Caco-2 (cell line): ENCODE measurements around the gene UFSP1. TPM values are rescaled to one million over a fixed set of nuclear protein-coding genes. Genes with fewer than 3 reads are reported as not detected.

ENCODE experiments used
- BruUV-seq: library from RNA; stranded (reverse); fragments of 400-500 nt; replicated peaks from 2 replicates; lab custom pipeline; 2021; lab: Mats Ljungman, UMichigan
- CTCF ChIA-PET: fragments of 300-600 bp; sonication (Branson Sonifier 250); formaldehyde crosslinking; loops from one replicate; lab custom pipeline; 2022; ENCODE audit warnings: antibody characterized with exemption; lab: Charles Lee
- POLR2A ChIA-PET: fragments of 300-600 bp; sonication (Branson Sonifier 250); formaldehyde crosslinking; loops from one replicate; lab custom pipeline; 2022; ENCODE audit warnings: antibody characterized with exemption; lab: Charles Lee
- DNase-seq, 2 experiments: peaks; one replicate each; pipeline versions ENCODE4 v3.0.0 to v3.0.0-alpha.2; 2020 to 2022
- H3K27me3 ChIP-seq: replicated peaks from 2 replicates; pipeline ENCODE4 v1.6.0; 2011; ENCODE audit warnings: low read length; ENCODE audit not compliant: control insufficient read depth, insufficient read depth
- H3K36me3 ChIP-seq: 2 replicates; pipeline ENCODE4 v1.5.1; 2011; ENCODE audit warnings: low read length; ENCODE audit not compliant: control insufficient read depth, insufficient read depth
- H3K4me1 ChIP-seq: fragments of 250-450 bp; sonication (Bioruptor Pico); 2 replicates; pipeline ENCODE4 v1.5.1; 2020; ENCODE audit warnings: mild to moderate bottlenecking
- H3K4me3 ChIP-seq: 2 replicates; pipeline ENCODE4 v1.5.1; 2011; ENCODE audit warnings: low read depth, mild to moderate bottlenecking, control low read depth, low read length
- H3K9me3 ChIP-seq: fragments of 250-450 bp; sonication (Bioruptor Pico); 2 replicates; pipeline ENCODE4 v1.5.1; 2020; ENCODE audit warnings: mild to moderate bottlenecking, moderate library complexity
- H3K27ac Mint-ChIP-seq: one replicate; pipeline ENCODE4 v1.8.0; 2022; ENCODE audit warnings: mixed read lengths; ENCODE audit not compliant: unreplicated experiment
- H3K27me3 Mint-ChIP-seq: one replicate; pipeline ENCODE4 v1.8.0; 2022; ENCODE audit warnings: mixed read lengths; ENCODE audit not compliant: insufficient read depth, unreplicated experiment
- H3K36me3 Mint-ChIP-seq: one replicate; pipeline ENCODE4 v1.8.0; 2022; ENCODE audit warnings: mild to moderate bottlenecking, mixed read lengths; ENCODE audit not compliant: insufficient read depth, unreplicated experiment
- H3K4me1 Mint-ChIP-seq: one replicate; pipeline ENCODE4 v1.8.0; 2022; ENCODE audit warnings: low read depth, mixed read lengths; ENCODE audit not compliant: unreplicated experiment
- H3K4me3 Mint-ChIP-seq: one replicate; pipeline ENCODE4 v1.8.0; 2022; ENCODE audit warnings: mild to moderate bottlenecking, moderate library complexity, mixed read lengths; ENCODE audit not compliant: unreplicated experiment
- H3K9me3 Mint-ChIP-seq: one replicate; pipeline ENCODE4 v1.8.0; 2022; ENCODE audit warnings: mixed read lengths; ENCODE audit not compliant: unreplicated experiment
- CTCF ChIP-seq, 2 experiments: fragments of 200-600 bp in 1 of 2; IDR thresholded peaks; 1 replicate in 1 of 2; 2 replicates in 1 of 2; pipeline versions ENCODE4 v1.5.1 to v1.8.0; 2011 to 2022; ENCODE audit warnings: antibody characterized with exemption in 1 of 2, control low read depth in 1 of 2, inconsistent platforms in 1 of 2, low read depth in 1 of 2, low read length in 1 of 2, mild to moderate bottlenecking in 1 of 2, moderate library complexity in 1 of 2; ENCODE audit not compliant: insufficient read depth in 1 of 2, severe bottlenecking in 1 of 2, unreplicated experiment in 1 of 2
- intact Hi-C: fragments of 100-400 bp; cut with micrococcal nuclease; formaldehyde crosslinking; loops from one replicate; pipeline ENCODE4 v1.10.0; 2022; ENCODE audit not compliant: unreplicated experiment
- microRNA-seq: library from miRNA; unstranded; fragments of <30 nt; microRNA quantifications from one replicate; pipeline ENCODE4 v1.2.0, GENCODE V29; 2022
- total RNA-seq: library from RNA; stranded (reverse); gene quantifications from 2 replicates; pipeline ENCODE4 v1.2.3, GENCODE V29; 2022

Gene UFSP1
- total RNA-seq, 1 experiment from 2014 or later = 4.6 TPM

GRCh38 chr7:100840470-100841100, 48.9 kb downstream of the UFSP1 start:
- Mint-ChIP-seq H3K4me1 (peaks cover 20% of the 10 kb centered on the region), H3K27ac (no peak overlapping the region), H3K36me3 (peaks cover 5% of the 10 kb centered on the region), H3K9me3 (no peaks in the 10 kb centered on the region), H3K4me3 (no peak overlapping the region), H3K27me3 (no peaks in the 10 kb centered on the region)
- no peaks in the 10 kb centered on the region for H3K9me3 ChIP-seq
- H3K4me1 ChIP-seq = peaks cover 10% of the 10 kb centered on the region
- no peak for TF ChIP-seq CTCF (IDR thresholded peaks at IDR 0.05; ENCODE audit: insufficient read depth in 1 of 2, low read depth in 1 of 2, low read length in 1 of 2, severe bottlenecking in 1 of 2, unreplicated experiment in 1 of 2)
- no peaks in the 10 kb centered on the region for H3K27me3 ChIP-seq
- no peak for DNase-seq
- intact Hi-C loops = no loop called here
- no TSS peak for BruUV-seq
- CTCF ChIA-PET = interaction anchor here (0.7 kb wide), 1 partner anchor 1563 kb away, joined by 4 read pairs; no protein-coding TSS in a partner anchor
- no peak overlapping the region for H3K4me3 ChIP-seq
- H3K36me3 ChIP-seq = no peaks in the 10 kb centered on the region
- POLR2A ChIA-PET = no interaction called here

- Histone ChIP-seq H3K36me3 (no peaks in the 10 kb centered on the region), H3K4me3 (no peak overlapping the region), H3K9me3 (no peaks in the 10 kb centered on the region), H3K27me3 (no peaks in the 10 kb centered on the region), H3K4me1 (peaks cover 10% of the 10 kb centered on the region)
- no peak for DNase-seq
- ChIA-PET POLR2A (no interaction called here), CTCF (no interaction called here)
- Mint-ChIP-seq H3K36me3 (peaks cover 5% of the 10 kb centered on the region), H3K27ac (no peak overlapping the region), H3K9me3 (no peaks in the 10 kb centered on the region), H3K4me3 (no peak overlapping the region), H3K4me1 (peaks cover 26% of the 10 kb centered on the region), H3K27me3 (no peaks in the 10 kb centered on the region)
- BruUV-seq = no TSS peak
- intact Hi-C loops = no loop called here
- TF ChIP-seq CTCF (IDR thresholded peaks at IDR 0.05; ENCODE audit: insufficient read depth in 1 of 2, low read depth in 1 of 2, low read length in 1 of 2, severe bottlenecking in 1 of 2, unreplicated experiment in 1 of 2) = no peak
Measured at GRCh38 chr7:100839361-100839760, 50.2 kb downstream of the UFSP1 start.

Small RNA genes within 50 kb of the gene (microRNA-seq; reads per million reads assigned to microRNA genes)
- gene MIR6875 = not detected

Other genes starting within 250 kb of the UFSP1 start
- gene TFR2, start 248.2 kb downstream of the UFSP1 start, total RNA-seq = 8.1 and 9.7 TPM in 2 replicates
- not detected in 2 replicates for gene ACTL6B, start 233.3 kb downstream of the UFSP1 start, total RNA-seq
- 200 and 216 TPM in 2 replicates for gene GNB2, start 216.0 kb downstream of the UFSP1 start, total RNA-seq
- 53.1 and 54.9 TPM in 2 replicates for gene GIGYF1, start 195.5 kb downstream of the UFSP1 start, total RNA-seq
- gene POP7, start 183.6 kb downstream of the UFSP1 start, total RNA-seq = 65.7 and 66.9 TPM in 2 replicates
- 0.72 and 1.1 TPM in 2 replicates for gene EPO, start 169.2 kb downstream of the UFSP1 start, total RNA-seq
- gene ZAN, start 156.1 kb downstream of the UFSP1 start, total RNA-seq = not detected in 2 replicates
- 112 and 117 TPM in 2 replicates for gene EPHB4, start 62.2 kb downstream of the UFSP1 start, total RNA-seq
- 59.0 and 60.7 TPM in 2 replicates for gene SLC12A9, start 37.0 kb downstream of the UFSP1 start, total RNA-seq
- gene TRIP6, start 22.3 kb downstream of the UFSP1 start, total RNA-seq = 66.6 and 75.5 TPM in 2 replicates
- gene SRRT, start 14.6 kb downstream of the UFSP1 start, total RNA-seq = 211 and 243 TPM in 2 replicates
- gene ACHE, start 6.2 kb upstream of the UFSP1 start, total RNA-seq = 16.5 and 19.0 TPM in 2 replicates
- gene MUC3A, start 59.8 kb upstream of the UFSP1 start, total RNA-seq = 25.1 and 27.0 TPM in 2 replicates
- gene MUC12, start 79.8 kb upstream of the UFSP1 start, total RNA-seq = 0.16 and 0.49 TPM in 2 replicates
- 0.09 and 0.21 TPM in 2 replicates for gene MUC17, start 130.4 kb upstream of the UFSP1 start, total RNA-seq
- gene TRIM56, start 195.8 kb upstream of the UFSP1 start, total RNA-seq = 30.3 and 33.4 TPM in 2 replicates
- gene SERPINE1, start 237.4 kb upstream of the UFSP1 start, total RNA-seq = 0.09 and 0.25 TPM in 2 replicates